Liver (tissue), 9 donors: ENCODE data around the gene TMTC4. TPM values are rescaled to one million over a fixed set of nuclear protein-coding genes. Genes with fewer than 3 reads are reported as not detected.

Experiments
- DNase-seq: peaks from one replicate; pipeline ENCODE4 v3.0.0-alpha.2; 2017; ENCODE audit warnings: low spot score
- H3K27ac ChIP-seq, 2 donors: one replicate each; pipeline ENCODE4 v1.7.0; 2013; ENCODE audit warnings: inconsistent platforms in 2 of 2, low read length in 2 of 2, control low read depth in 1 of 2, low read depth in 1 of 2, mild to moderate bottlenecking in 1 of 2
- H3K27me3 ChIP-seq, 4 donors: one replicate each; pipeline versions ENCODE4 v1.6.1 to v1.7.0; 2013; ENCODE audit warnings: low read length in 3 of 4, inconsistent platforms in 1 of 4, mild to moderate bottlenecking in 1 of 4, moderate library complexity in 1 of 4; ENCODE audit not compliant: control insufficient read depth in 4 of 4, insufficient read depth in 4 of 4
- H3K36me3 ChIP-seq, 4 donors: one replicate each; pipeline versions ENCODE4 v1.6.1 to v1.7.0; 2013; ENCODE audit warnings: low read length in 3 of 4, mild to moderate bottlenecking in 3 of 4, low read depth in 1 of 4, moderate library complexity in 1 of 4; ENCODE audit not compliant: control insufficient read depth in 4 of 4, insufficient read depth in 3 of 4
- H3K4me1 ChIP-seq, 4 donors: one replicate each; pipeline versions ENCODE4 v1.6.1 to v1.7.0; 2013; ENCODE audit warnings: low read length in 3 of 4, mild to moderate bottlenecking in 3 of 4, moderate library complexity in 1 of 4; ENCODE audit not compliant: control insufficient read depth in 4 of 4, insufficient read depth in 4 of 4
- H3K4me3 ChIP-seq, 3 donors: one replicate each; pipeline versions ENCODE4 v1.6.1 to v1.7.0; 2013; ENCODE audit warnings: low read length in 3 of 3, control low read depth in 1 of 3, low read depth in 1 of 3, mild to moderate bottlenecking in 1 of 3
- H3K9ac ChIP-seq, 2 donors: one replicate each; pipeline ENCODE4 v1.7.0; 2013; ENCODE audit warnings: low read length in 2 of 2, mild to moderate bottlenecking in 2 of 2, moderate library complexity in 2 of 2, control low read depth in 1 of 2, low read depth in 1 of 2
- H3K9me3 ChIP-seq, 4 donors: one replicate each; pipeline versions ENCODE4 v1.6.1 to v1.7.0; 2013; ENCODE audit warnings: low read length in 3 of 4; ENCODE audit not compliant: control insufficient read depth in 4 of 4
- CTCF ChIP-seq: fragments of 150-350 bp; IDR thresholded peaks from 2 replicates; pipeline ENCODE4 v1.5.1; 2017; ENCODE audit warnings: improper control_type of control experiment, low read depth, low read length; ENCODE audit not compliant: missing input control
- EGR1 ChIP-seq, 2 donors: IDR thresholded peaks; 2 replicates each; pipeline ENCODE4 v1.6.1; 2016 to 2018; ENCODE audit warnings: antibody characterized with exemption in 2 of 2, low read depth in 2 of 2
- FOXA1 ChIP-seq: IDR thresholded peaks from 2 replicates; pipeline ENCODE4 v1.6.1; 2016; ENCODE audit warnings: antibody characterized with exemption
- FOXA2 ChIP-seq: IDR thresholded peaks from 2 replicates; pipeline ENCODE4 v1.6.1; 2016; ENCODE audit warnings: antibody characterized with exemption
- HNF4A ChIP-seq, 2 donors: conservative IDR thresholded peaks; 2 replicates each; pipeline ENCODE4 v1.6.1; 2016; ENCODE audit warnings: antibody characterized with exemption in 2 of 2, mild to moderate bottlenecking in 2 of 2
- HNF4G ChIP-seq: IDR thresholded peaks from 2 replicates; pipeline ENCODE4 v1.6.1; 2016; ENCODE audit warnings: antibody characterized with exemption
- JUND ChIP-seq, 2 donors: IDR thresholded peaks; 2 replicates each; pipeline ENCODE4 v1.6.1; 2016; ENCODE audit warnings: antibody characterized with exemption in 2 of 2
- RXRA ChIP-seq, 2 donors: IDR thresholded peaks; 2 replicates each; pipeline ENCODE4 v1.6.1; 2017 to 2018; ENCODE audit warnings: antibody characterized with exemption in 2 of 2, mild to moderate bottlenecking in 1 of 2
- TAF1 ChIP-seq: conservative IDR thresholded peaks from 2 replicates; pipeline ENCODE4 v1.6.1; 2016; ENCODE audit warnings: antibody characterized with exemption, mild to moderate bottlenecking
- YY1 ChIP-seq: IDR thresholded peaks from 2 replicates; pipeline ENCODE4 v1.6.1; 2016; ENCODE audit warnings: antibody characterized with exemption, mild to moderate bottlenecking
- ZBTB33 ChIP-seq: IDR thresholded peaks from 2 replicates; pipeline ENCODE4 v1.6.1; 2016; ENCODE audit warnings: antibody characterized with exemption
- WGBS: extraction: QIAGEN DNeasy Blood & Tissue Kit; methylation state at CpG from one replicate; pipeline ENCODE4 v1.1.7; 2013; 5-methylcytosine and 5-hydroxymethylcytosine counted together
- polyA plus RNA-seq, 2 donors: library from polyadenylated mRNA; stranded (reverse) in 1 of 2; unstranded in 1 of 2; fragments of 200-250 nt in 1 of 2; fragments of >200 nt in 1 of 2; fragmentation: Nextera tagmentation in 1 of 2; extraction: Ambion mirVana in 1 of 2; gene quantifications; one replicate each; pipeline versions ENCODE4 v1.2.1 to v1.2.3, GENCODE V29; 2013 to 2015
- total RNA-seq, 2 donors: library from RNA; depleted of rRNA; stranded (reverse); fragments of >200 nt; gene quantifications; one replicate each; pipeline ENCODE4 v1.2.3, GENCODE V29; 2014
- TF ChIP-seq, protein P1 (sequence below): IDR thresholded peaks from 2 replicates; pipeline ENCODE4 v1.6.1; 2016; ENCODE audit warnings: antibody characterized with exemption, mild to moderate bottlenecking
- TF ChIP-seq, protein P2 (sequence below): IDR thresholded peaks from 2 replicates; pipeline ENCODE4 v1.6.1; 2016; ENCODE audit warnings: antibody characterized with exemption
- donor health status: healthy.
- donor health status: healthy.
- donor health status: healthy.
- donor health status: healthy.
- donor health status: healthy.

Gene TMTC4
- total and polyA plus RNA-seq, 4 donors, result 7.3 to 26.4 (median 12.3) TPM

DNA sequence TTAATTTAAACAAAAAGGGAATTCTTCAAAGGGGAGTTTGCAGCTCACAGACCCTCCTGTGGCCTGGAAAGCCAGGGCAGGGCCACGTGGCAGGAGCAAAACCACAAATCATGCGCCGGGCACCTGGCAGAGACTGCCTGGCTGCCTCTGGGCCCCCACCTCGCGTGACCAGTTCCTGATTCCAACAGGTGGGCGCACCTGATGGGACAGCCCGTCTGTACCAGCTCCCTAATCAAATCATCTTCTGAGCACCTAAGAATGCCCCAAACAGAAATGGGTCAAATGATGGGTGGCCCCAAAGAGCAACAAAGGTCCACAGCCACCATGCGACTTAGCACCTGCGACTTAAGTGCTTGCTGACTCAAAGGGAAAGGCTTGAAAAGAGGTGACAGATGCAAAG lies 9.2 kb downstream of the TMTC4 start:
- no peak for DNase-seq
- Histone ChIP-seq H3K27ac (no peak overlapping the region), H3K27me3 (no peaks in the 10 kb centered on the region), H3K9ac (no peak overlapping the region), H3K9me3 (no peaks in the 10 kb centered on the region), H3K36me3 (peaks cover 13 to 56% (median 39%) of the 10 kb centered on the region in 4 donors), H3K4me3 (no peak overlapping the region), H3K4me1 (no peaks in the 10 kb centered on the region)
- no peak for TF ChIP-seq FOXA2
- TF ChIP-seq YY1, result no peak
- TF ChIP-seq, protein P1, sequence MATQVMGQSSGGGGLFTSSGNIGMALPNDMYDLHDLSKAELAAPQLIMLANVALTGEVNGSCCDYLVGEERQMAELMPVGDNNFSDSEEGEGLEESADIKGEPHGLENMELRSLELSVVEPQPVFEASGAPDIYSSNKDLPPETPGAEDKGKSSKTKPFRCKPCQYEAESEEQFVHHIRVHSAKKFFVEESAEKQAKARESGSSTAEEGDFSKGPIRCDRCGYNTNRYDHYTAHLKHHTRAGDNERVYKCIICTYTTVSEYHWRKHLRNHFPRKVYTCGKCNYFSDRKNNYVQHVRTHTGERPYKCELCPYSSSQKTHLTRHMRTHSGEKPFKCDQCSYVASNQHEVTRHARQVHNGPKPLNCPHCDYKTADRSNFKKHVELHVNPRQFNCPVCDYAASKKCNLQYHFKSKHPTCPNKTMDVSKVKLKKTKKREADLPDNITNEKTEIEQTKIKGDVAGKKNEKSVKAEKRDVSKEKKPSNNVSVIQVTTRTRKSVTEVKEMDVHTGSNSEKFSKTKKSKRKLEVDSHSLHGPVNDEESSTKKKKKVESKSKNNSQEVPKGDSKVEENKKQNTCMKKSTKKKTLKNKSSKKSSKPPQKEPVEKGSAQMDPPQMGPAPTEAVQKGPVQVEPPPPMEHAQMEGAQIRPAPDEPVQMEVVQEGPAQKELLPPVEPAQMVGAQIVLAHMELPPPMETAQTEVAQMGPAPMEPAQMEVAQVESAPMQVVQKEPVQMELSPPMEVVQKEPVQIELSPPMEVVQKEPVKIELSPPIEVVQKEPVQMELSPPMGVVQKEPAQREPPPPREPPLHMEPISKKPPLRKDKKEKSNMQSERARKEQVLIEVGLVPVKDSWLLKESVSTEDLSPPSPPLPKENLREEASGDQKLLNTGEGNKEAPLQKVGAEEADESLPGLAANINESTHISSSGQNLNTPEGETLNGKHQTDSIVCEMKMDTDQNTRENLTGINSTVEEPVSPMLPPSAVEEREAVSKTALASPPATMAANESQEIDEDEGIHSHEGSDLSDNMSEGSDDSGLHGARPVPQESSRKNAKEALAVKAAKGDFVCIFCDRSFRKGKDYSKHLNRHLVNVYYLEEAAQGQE, result no peak
- TF ChIP-seq EGR1 (IDR thresholded peaks at IDR 0.05; ENCODE audit: low read depth in 2 of 2), result no peak
- TF ChIP-seq JUND (IDR thresholded peaks at IDR 0.05), result no peak
- no peak for TF ChIP-seq TAF1
- no peak for TF ChIP-seq CTCF
- no peak for TF ChIP-seq RXRA (IDR thresholded peaks at IDR 0.05)
- WGBS, result 96% methylated on average over 9 of the region's 9 CpGs

DNA sequence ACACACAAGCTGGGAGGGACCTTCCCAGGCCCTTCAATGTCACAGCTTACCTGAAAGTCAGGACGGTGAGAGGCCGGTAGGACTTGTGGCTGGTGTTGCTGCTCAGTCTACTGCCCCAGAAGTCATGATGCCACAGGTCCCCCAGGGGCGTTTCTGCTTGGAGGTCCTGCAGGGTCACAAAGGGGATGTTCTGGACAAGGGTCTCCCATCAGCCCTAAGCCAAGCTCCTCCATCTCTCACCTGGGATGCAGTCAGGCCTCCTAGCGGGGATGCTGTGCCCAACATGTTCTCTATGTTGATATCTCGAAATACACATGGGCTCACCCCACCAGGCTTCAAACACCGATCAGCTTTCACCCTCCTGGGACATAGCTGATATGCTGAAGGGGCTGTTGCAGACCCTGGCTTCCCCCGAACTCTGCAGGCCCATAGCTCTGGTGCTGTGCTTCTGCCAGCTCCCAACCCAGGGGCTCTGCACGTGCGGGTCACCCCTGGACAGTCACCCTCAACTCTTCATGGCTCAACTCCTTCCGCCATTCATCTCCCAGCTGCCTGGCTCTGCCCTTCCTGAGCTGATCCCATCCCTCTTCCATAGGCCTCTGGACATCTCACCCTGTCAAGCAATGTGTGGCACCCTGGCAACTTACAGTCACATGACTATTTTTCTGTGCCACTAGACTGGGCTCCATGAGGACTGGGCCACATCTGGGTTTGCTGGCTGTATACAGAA lies 10.3 kb downstream of the TMTC4 start:
- H3K36me3 ChIP-seq, result peaks cover 15 to 60% (median 38%) of the 10 kb centered on the region in 4 donors
- H3K4me3 ChIP-seq, result no peak overlapping the region
- H3K27me3 ChIP-seq, result no peaks in the 10 kb centered on the region
- no peaks in the 10 kb centered on the region for H3K9me3 ChIP-seq
- 98% methylated on average over 10 of the region's 10 CpGs for WGBS
- TF ChIP-seq HNF4A (conservative IDR thresholded peaks at IDR 0.05) (no peak), YY1 (no peak), FOXA1 (no peak), HNF4G (no peak), FOXA2 (no peak), TAF1 (no peak), ZBTB33 (no peak)
- TF ChIP-seq, protein P2, sequence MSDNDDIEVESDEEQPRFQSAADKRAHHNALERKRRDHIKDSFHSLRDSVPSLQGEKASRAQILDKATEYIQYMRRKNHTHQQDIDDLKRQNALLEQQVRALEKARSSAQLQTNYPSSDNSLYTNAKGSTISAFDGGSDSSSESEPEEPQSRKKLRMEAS, result no peak
- H3K4me1 ChIP-seq, result no peaks in the 10 kb centered on the region
- no peak overlapping the region for H3K9ac ChIP-seq
- no peak for DNase-seq
- no peak overlapping the region for H3K27ac ChIP-seq
